Measurements from ENCODE around the gene CSN1S1.

DNA sequence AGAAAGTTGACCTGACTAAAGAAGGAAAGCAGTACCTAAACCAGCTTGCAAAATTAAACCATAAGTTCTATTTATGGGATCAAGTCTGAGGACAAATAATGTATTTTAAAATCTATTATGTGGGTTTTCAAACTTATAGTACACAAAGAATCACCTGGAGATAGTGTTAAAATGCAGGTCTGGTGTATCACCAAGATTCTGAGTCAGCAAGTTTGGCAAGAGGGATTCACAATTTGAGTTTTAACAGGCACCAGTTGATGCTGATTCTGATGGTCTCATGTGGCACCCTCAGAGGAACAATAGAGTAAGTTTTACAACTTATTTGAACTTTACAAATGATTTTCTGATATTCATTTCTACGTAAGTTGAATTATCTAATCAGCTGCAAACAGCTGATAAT, 55.8 kb downstream of the CSN1S1 start:
- TF ChIP-seq, protein P1, sequence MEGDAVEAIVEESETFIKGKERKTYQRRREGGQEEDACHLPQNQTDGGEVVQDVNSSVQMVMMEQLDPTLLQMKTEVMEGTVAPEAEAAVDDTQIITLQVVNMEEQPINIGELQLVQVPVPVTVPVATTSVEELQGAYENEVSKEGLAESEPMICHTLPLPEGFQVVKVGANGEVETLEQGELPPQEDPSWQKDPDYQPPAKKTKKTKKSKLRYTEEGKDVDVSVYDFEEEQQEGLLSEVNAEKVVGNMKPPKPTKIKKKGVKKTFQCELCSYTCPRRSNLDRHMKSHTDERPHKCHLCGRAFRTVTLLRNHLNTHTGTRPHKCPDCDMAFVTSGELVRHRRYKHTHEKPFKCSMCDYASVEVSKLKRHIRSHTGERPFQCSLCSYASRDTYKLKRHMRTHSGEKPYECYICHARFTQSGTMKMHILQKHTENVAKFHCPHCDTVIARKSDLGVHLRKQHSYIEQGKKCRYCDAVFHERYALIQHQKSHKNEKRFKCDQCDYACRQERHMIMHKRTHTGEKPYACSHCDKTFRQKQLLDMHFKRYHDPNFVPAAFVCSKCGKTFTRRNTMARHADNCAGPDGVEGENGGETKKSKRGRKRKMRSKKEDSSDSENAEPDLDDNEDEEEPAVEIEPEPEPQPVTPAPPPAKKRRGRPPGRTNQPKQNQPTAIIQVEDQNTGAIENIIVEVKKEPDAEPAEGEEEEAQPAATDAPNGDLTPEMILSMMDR (IDR thresholded peaks at IDR 0.05; ENCODE audit: low read length) = no peak
- TF ChIP-seq EZH2 (optimal IDR thresholded peaks at IDR 0.05; ENCODE audit: low read depth, low read length) (no peak), EZH2phosphoT487 (IDR thresholded peaks at IDR 0.05; ENCODE audit: low read length) (no peak)

All from MM.1S (cell line).